H9 (cell line): Measurements from ENCODE around the gene SULT1C3. TPM values are rescaled to one million over a fixed set of nuclear protein-coding genes. Genes with fewer than 3 reads are reported as not detected.

ENCODE experiments used
- DNase-seq: peaks from one replicate; pipeline ENCODE4 v3.0.0-alpha.2; 2017
- H2AFZ ChIP-seq: one replicate; pipeline ENCODE4 v1.6.1; 2013; ENCODE audit warnings: mild to moderate bottlenecking, low read length, control low read depth, moderate library complexity
- H2AK5ac ChIP-seq: 2 replicates; pipeline ENCODE4 v1.6.1; 2013; ENCODE audit warnings: low read length, control low read depth, mixed read lengths; ENCODE audit not compliant: insufficient read length
- H2BK120ac ChIP-seq: one replicate; pipeline ENCODE4 v1.6.1; 2013; ENCODE audit warnings: low read depth, mild to moderate bottlenecking, low read length, control low read depth, inconsistent platforms; ENCODE audit not compliant: poor library complexity, severe bottlenecking
- H2BK12ac ChIP-seq: 2 replicates; pipeline ENCODE4 v1.6.1; 2013; ENCODE audit warnings: low read length, control low read depth, mixed read lengths, low read depth; ENCODE audit not compliant: insufficient read length
- H2BK15ac ChIP-seq: 2 replicates; pipeline ENCODE4 v1.6.1; 2013; ENCODE audit warnings: low read depth, low read length, control low read depth
- H2BK20ac ChIP-seq: one replicate; pipeline ENCODE4 v1.6.1; 2013; ENCODE audit warnings: low read depth, mild to moderate bottlenecking, low read length, control low read depth, inconsistent platforms; ENCODE audit not compliant: poor library complexity, severe bottlenecking
- H2BK5ac ChIP-seq: 2 replicates; pipeline ENCODE4 v1.6.1; 2013; ENCODE audit warnings: low read length, control low read depth, mixed read lengths; ENCODE audit not compliant: insufficient read length
- H3K14ac ChIP-seq: 2 replicates; pipeline ENCODE4 v1.6.1; 2013; ENCODE audit warnings: low read length, control low read depth; ENCODE audit not compliant: insufficient read depth
- H3K18ac ChIP-seq: 2 replicates; pipeline ENCODE4 v1.6.1; 2013; ENCODE audit warnings: low read depth, mild to moderate bottlenecking, mixed read lengths, low read length, control low read depth; ENCODE audit not compliant: insufficient read length
- H3K23ac ChIP-seq: 2 replicates; pipeline ENCODE4 v1.6.1; 2013; ENCODE audit warnings: low read length, control low read depth, mixed read lengths, low read depth; ENCODE audit not compliant: insufficient read length
- H3K23me2 ChIP-seq: 2 replicates; pipeline ENCODE4 v1.6.1; 2013; ENCODE audit warnings: low read depth, mild to moderate bottlenecking, mixed read lengths, low read length, control low read depth; ENCODE audit not compliant: insufficient read length, poor library complexity, severe bottlenecking
- H3K27ac ChIP-seq: 2 replicates; pipeline ENCODE4 v1.5.1; 2013; ENCODE audit warnings: low read length, control low read depth, mixed read lengths, low read depth; ENCODE audit not compliant: insufficient read length
- H3K27me3 ChIP-seq: 2 replicates; pipeline ENCODE4 v1.6.1; 2013; ENCODE audit warnings: low read length, control low read depth, inconsistent platforms; ENCODE audit not compliant: insufficient read depth
- H3K4ac ChIP-seq: 2 replicates; pipeline ENCODE4 v1.6.1; 2013; ENCODE audit warnings: low read depth, mild to moderate bottlenecking, control low read depth, inconsistent platforms, low read length, moderate library complexity
- H3K4me1 ChIP-seq: 2 replicates; pipeline ENCODE4 v1.6.1; 2013; ENCODE audit warnings: low read length, control low read depth, inconsistent platforms; ENCODE audit not compliant: insufficient read depth
- H3K4me2 ChIP-seq: 2 replicates; pipeline ENCODE4 v1.6.1; 2013; ENCODE audit warnings: low read length, control low read depth, mixed read lengths; ENCODE audit not compliant: insufficient read length, insufficient read depth
- H3K56ac ChIP-seq: 2 replicates; pipeline ENCODE4 v1.6.1; 2013; ENCODE audit warnings: low read depth, mild to moderate bottlenecking, mixed read lengths, low read length, control low read depth; ENCODE audit not compliant: insufficient read length
- H3K79me1 ChIP-seq: 2 replicates; pipeline ENCODE4 v1.6.1; 2013; ENCODE audit warnings: low read depth, mild to moderate bottlenecking, moderate library complexity, low read length, control low read depth, inconsistent platforms; ENCODE audit not compliant: insufficient read depth, poor library complexity, severe bottlenecking
- H3K79me2 ChIP-seq: 2 replicates; pipeline ENCODE4 v1.6.1; 2013; ENCODE audit warnings: low read length, control low read depth, inconsistent platforms; ENCODE audit not compliant: insufficient read depth
- H3K9ac ChIP-seq: 2 replicates; pipeline ENCODE4 v1.6.1; 2013; ENCODE audit warnings: low read length, control low read depth, mixed read lengths; ENCODE audit not compliant: insufficient read length; ENCODE audit errors: extremely low read depth
- H3K9me3 ChIP-seq: one replicate; pipeline ENCODE4 v1.6.1; 2013; ENCODE audit warnings: low read depth, low read length, inconsistent platforms; ENCODE audit not compliant: control insufficient read depth
- H3T11ph ChIP-seq: one replicate; pipeline ENCODE4 v1.6.1; 2013; ENCODE audit warnings: mild to moderate bottlenecking, low read length, control low read depth, inconsistent platforms
- H4K20me1 ChIP-seq: one replicate; pipeline ENCODE4 v1.6.1; 2013; ENCODE audit not compliant: control insufficient read depth, insufficient read length, insufficient read depth
- H4K5ac ChIP-seq: 2 replicates; pipeline ENCODE4 v1.6.1; 2013; ENCODE audit warnings: low read depth, mild to moderate bottlenecking, mixed read lengths, low read length, control low read depth; ENCODE audit not compliant: insufficient read length
- H4K8ac ChIP-seq: replicated peaks from 2 replicates; pipeline ENCODE4 v1.6.1; 2013; ENCODE audit warnings: low read length, control low read depth, mixed read lengths, low read depth; ENCODE audit not compliant: insufficient read length
- H4K91ac ChIP-seq: 2 replicates; pipeline ENCODE4 v1.6.1; 2013; ENCODE audit warnings: low read depth, mild to moderate bottlenecking, moderate library complexity, mixed read lengths, low read length, control low read depth; ENCODE audit not compliant: insufficient read length
- H3K27ac Mint-ChIP-seq, 3 experiments: 2 replicates in 2 of 3; 3 replicates in 1 of 3; pipeline ENCODE4 v1.8.0; 2020 to 2021; ENCODE audit warnings: mixed read lengths in 3 of 3, mild to moderate bottlenecking in 1 of 3, moderate library complexity in 1 of 3
- H3K27me3 Mint-ChIP-seq: 2 replicates; pipeline ENCODE4 v1.8.0; 2021; ENCODE audit warnings: low read depth, mild to moderate bottlenecking, moderate library complexity, mixed read lengths
- H3K36me3 Mint-ChIP-seq, 3 experiments: 2 replicates in 2 of 3; 3 replicates in 1 of 3; pipeline ENCODE4 v1.8.0; 2020 to 2021; ENCODE audit warnings: low read depth in 3 of 3, mixed read lengths in 3 of 3; ENCODE audit not compliant: insufficient read depth in 1 of 3
- H3K4me1 Mint-ChIP-seq, 2 experiments: 2 replicates each; pipeline ENCODE4 v1.8.0; 2020; ENCODE audit warnings: mixed read lengths in 2 of 2
- H3K4me3 Mint-ChIP-seq, 2 experiments: 2 replicates in 1 of 2; 3 replicates in 1 of 2; pipeline ENCODE4 v1.8.0; 2020 to 2021; ENCODE audit warnings: mild to moderate bottlenecking in 2 of 2, mixed read lengths in 2 of 2, moderate library complexity in 1 of 2
- H3K9me3 Mint-ChIP-seq, 2 experiments: 2 replicates in 1 of 2; 3 replicates in 1 of 2; pipeline ENCODE4 v1.8.0; 2020; ENCODE audit warnings: mild to moderate bottlenecking in 2 of 2, mixed read lengths in 2 of 2, moderate library complexity in 1 of 2
- CTCF ChIP-seq: fragments of 200-600 bp; sonication (generic); conservative IDR thresholded peaks from 3 replicates; pipeline ENCODE4 v1.8.0; 2021; ENCODE audit warnings: antibody characterized with exemption, mild to moderate bottlenecking
- WGBS: extraction: QIAGEN DNeasy Blood & Tissue Kit; methylation state at CpG from one replicate; pipeline ENCODE4 v1.1.7; 2013; ENCODE audit warnings: missing lambda C conversion rate, low lambda C conversion rate, mixed read lengths; ENCODE audit not compliant: insufficient read length; ENCODE audit errors: extremely low coverage; 5-methylcytosine and 5-hydroxymethylcytosine counted together
- total RNA-seq: library from RNA; stranded (reverse); gene quantifications from 2 replicates; pipeline ENCODE4 v1.2.1, GENCODE V29; 2021

Gene SULT1C3
- total RNA-seq, 1 experiment from 2014 or later = not detected

- Mint-ChIP-seq H3K4me1 (no peaks in the 10 kb centered on the region), H3K27ac (no peak overlapping the region), H3K36me3 (peaks cover 8 to 22% (median 19%) of the 10 kb centered on the region in 3 experiments), H3K9me3 (peaks cover 32 to 37% of the 10 kb centered on the region in 2 experiments), H3K27me3 (peaks cover 2% of the 10 kb centered on the region; the same call in 1 of the 2 replicates), H3K4me3 (no peak overlapping the region)
- H3K9ac ChIP-seq = no peak overlapping the region
- peaks cover 14% of the 10 kb centered on the region for H3K9me3 ChIP-seq
- no peak overlapping the region for H4K91ac ChIP-seq
- no peak overlapping the region for H2BK12ac ChIP-seq
- no peaks in the 10 kb centered on the region for H3K23me2 ChIP-seq
- H3K4me2 ChIP-seq = no peak overlapping the region
- no peak overlapping the region for H3K14ac ChIP-seq
- H3T11ph ChIP-seq = no peak overlapping the region
- no peak overlapping the region for H2AK5ac ChIP-seq
- no peak for DNase-seq
- H2BK120ac ChIP-seq = no peak overlapping the region
- H2AFZ ChIP-seq = no peak overlapping the region
- no peaks in the 10 kb centered on the region for H3K79me2 ChIP-seq
- no peak overlapping the region for H2BK20ac ChIP-seq
- H3K79me1 ChIP-seq = no peaks in the 10 kb centered on the region
- no peaks in the 10 kb centered on the region for H3K4me1 ChIP-seq
- no peak overlapping the region for H3K18ac ChIP-seq
- H2BK15ac ChIP-seq = no peak overlapping the region
- no peak overlapping the region for H3K56ac ChIP-seq
- no peak overlapping the region for H4K5ac ChIP-seq
- no peaks in the 10 kb centered on the region for H4K20me1 ChIP-seq
- H3K23ac ChIP-seq = no peak overlapping the region
- WGBS = no CpG with 5 or more reads among the region's 4 CpGs
- no peak overlapping the region for H3K4ac ChIP-seq
- H3K27me3 ChIP-seq = no peaks in the 10 kb centered on the region
- H4K8ac ChIP-seq = no peak overlapping the region
- no peak overlapping the region for H2BK5ac ChIP-seq
- no peak overlapping the region for H3K27ac ChIP-seq
- no peak for TF ChIP-seq CTCF
These were observed 16.2 kb upstream of the SULT1C3 start for GRCh38 chr2:108223573-108223972.
